ENCODE measurements around the gene SIGLEC12. TPM values are rescaled to one million over a fixed set of nuclear protein-coding genes. Genes with fewer than 3 reads are reported as not detected.

The SIGLEC12 gene
- total and polyA plus RNA-seq, 3 donors from 2014 or later, result 1.0 TPM; not detected in 2

GRCh38 chr19:51525651-51526050, 24.1 kb upstream of the SIGLEC12 start:
- TF ChIP-seq POLR2A (IDR thresholded peaks at IDR 0.05) (no peak), CTCF (IDR thresholded peaks at IDR 0.05) (no peak)
- Histone ChIP-seq H3K27me3 (no peaks in the 10 kb centered on the region), H3K4me1 (no peaks in the 10 kb centered on the region), H3K9me3 (no peaks in the 10 kb centered on the region), H3K4me3 (no peak overlapping the region), H3K27ac (no peak overlapping the region), H3K36me3 (ENCODE audit: low read depth, missing control alignments) (no peaks in the 10 kb centered on the region)
- no peak for DNase-seq
- WGBS, 2 donors, result 50 to 67% methylated on average over 1 to 4 of the region's 4 CpGs
- intact Hi-C loops (cut with DNase I; ENCODE audit: low total_unique reads), result no loop called here

GRCh38 chr19:51524666-51525264, 23.2 kb upstream of the SIGLEC12 start:
- TF ChIP-seq CTCF (IDR thresholded peaks at IDR 0.05), result no peak
- TF ChIP-seq POLR2A (IDR thresholded peaks at IDR 0.05), result no peak
- Histone ChIP-seq H3K9me3 (no peaks in the 10 kb centered on the region), H3K4me3 (no peak overlapping the region), H3K36me3 (ENCODE audit: low read depth, missing control alignments) (no peaks in the 10 kb centered on the region), H3K27ac (no peak overlapping the region), H3K27me3 (no peaks in the 10 kb centered on the region), H3K4me1 (no peaks in the 10 kb centered on the region)
- no peak for DNase-seq
- intact Hi-C loops (cut with DNase I; ENCODE audit: low total_unique reads), result no loop called here
- WGBS, 2 donors, result 71% methylated on average over 6 to 8 of the region's 8 CpGs

DNA sequence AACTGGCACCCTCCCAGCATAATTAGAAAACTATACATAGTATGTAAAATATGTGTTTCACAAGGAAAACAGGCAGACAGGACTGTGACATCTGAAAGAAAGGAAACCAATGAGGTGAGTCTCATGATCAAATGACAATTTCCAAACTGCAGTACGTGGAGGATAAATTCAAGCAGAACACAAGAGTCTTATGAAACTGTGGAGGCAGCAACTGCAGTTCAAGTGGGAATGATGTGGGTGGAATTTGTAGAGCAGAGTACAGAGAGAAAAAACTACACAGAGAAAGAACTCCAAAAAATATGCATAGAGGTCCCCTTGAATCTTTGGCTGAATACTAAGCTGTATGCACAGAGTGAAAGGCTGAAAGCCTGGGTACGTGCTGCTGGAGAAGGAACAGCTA, 20.2 kb upstream of the SIGLEC12 start:
- TF ChIP-seq POLR2A (IDR thresholded peaks at IDR 0.05) (no peak), CTCF (IDR thresholded peaks at IDR 0.05) (no peak)
- DNase-seq, result no peak
- H3K27ac ChIP-seq, result no peak overlapping the region
- H3K9me3 ChIP-seq, result no peaks in the 10 kb centered on the region
- intact Hi-C loops (cut with DNase I; ENCODE audit: low total_unique reads), result no loop called here
- H3K4me3 ChIP-seq, result no peak overlapping the region
- no peaks in the 10 kb centered on the region for H3K36me3 ChIP-seq (ENCODE audit: low read depth, missing control alignments)
- 64 to 70% methylated on average over 2 of the region's 2 CpGs for WGBS, 2 donors
- no peaks in the 10 kb centered on the region for H3K4me1 ChIP-seq
- no peaks in the 10 kb centered on the region for H3K27me3 ChIP-seq

- TF ChIP-seq POLR2A (IDR thresholded peaks at IDR 0.05), result no peak
- no peak for TF ChIP-seq CTCF (IDR thresholded peaks at IDR 0.05)
- Histone ChIP-seq H3K27ac (no peak overlapping the region), H3K4me1 (no peaks in the 10 kb centered on the region), H3K36me3 (ENCODE audit: low read depth, missing control alignments) (no peaks in the 10 kb centered on the region), H3K27me3 (no peaks in the 10 kb centered on the region), H3K4me3 (no peak overlapping the region), H3K9me3 (no peaks in the 10 kb centered on the region)
- intact Hi-C loops (cut with DNase I; ENCODE audit: low total_unique reads), result no loop called here
- no peak for DNase-seq
- 68 to 85% methylated on average over 2 of the region's 2 CpGs for WGBS, 2 donors
Observed at GRCh38 chr19:51521357-51521756, 19.8 kb upstream of the SIGLEC12 start.

DNA sequence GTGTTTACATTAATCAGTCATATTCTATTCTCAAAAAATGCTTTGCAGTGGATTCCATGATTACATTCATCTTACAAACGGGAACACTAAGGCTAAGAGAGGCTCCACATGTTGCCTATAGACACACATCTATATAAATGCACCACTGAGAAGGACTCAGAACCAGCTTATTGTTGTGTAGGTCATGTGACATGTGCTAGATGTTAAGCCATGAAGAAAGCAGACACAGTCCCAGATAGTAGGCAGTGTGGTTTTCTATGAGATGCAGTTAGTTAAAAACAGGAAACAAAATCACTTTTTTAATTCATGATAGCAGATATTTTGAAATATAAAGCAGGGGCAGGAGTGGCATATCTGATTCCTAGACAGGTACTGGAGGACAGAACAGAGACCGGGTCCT, 19.1 kb upstream of the SIGLEC12 start:
- Histone ChIP-seq H3K4me3 (no peak overlapping the region), H3K9me3 (no peaks in the 10 kb centered on the region), H3K27me3 (no peaks in the 10 kb centered on the region), H3K36me3 (ENCODE audit: low read depth, missing control alignments) (no peaks in the 10 kb centered on the region), H3K4me1 (no peaks in the 10 kb centered on the region), H3K27ac (no peak overlapping the region)
- TF ChIP-seq POLR2A (IDR thresholded peaks at IDR 0.05) (no peak), CTCF (IDR thresholded peaks at IDR 0.05) (no peak)
- intact Hi-C loops (cut with DNase I; ENCODE audit: low total_unique reads), result no loop called here
- DNase-seq, result no peak
- WGBS, 2 donors, result 47 to 69% methylated on average over 2 of the region's 2 CpGs

All from testis (tissue), 3 donors.